Esophagus mucosa (tissue), 1 donor: ENCODE data around the gene CA7. TPM values are rescaled to one million over a fixed set of nuclear protein-coding genes. Genes with fewer than 3 reads are reported as not detected.
"Not testable (repeated sequence)": the region's sequence is repeated elsewhere in the genome, so short reads cannot be mapped to it uniquely, and the experiment has no call there.

Experiments used
- ATAC-seq: fragments of 200-7000 bp; cut with Tn5 transposase; one replicate; pipeline ENCODE4 v1.9.1; 2020
- total RNA-seq: library from RNA; stranded (reverse); gene quantifications from one replicate; pipeline ENCODE4 v1.2.4, GENCODE V29; 2023
- donor health status: DM: yes; HTN: yes; CAD: no.

Gene CA7
- total RNA-seq, 1 donor from 2014 or later = not detected

DNA sequence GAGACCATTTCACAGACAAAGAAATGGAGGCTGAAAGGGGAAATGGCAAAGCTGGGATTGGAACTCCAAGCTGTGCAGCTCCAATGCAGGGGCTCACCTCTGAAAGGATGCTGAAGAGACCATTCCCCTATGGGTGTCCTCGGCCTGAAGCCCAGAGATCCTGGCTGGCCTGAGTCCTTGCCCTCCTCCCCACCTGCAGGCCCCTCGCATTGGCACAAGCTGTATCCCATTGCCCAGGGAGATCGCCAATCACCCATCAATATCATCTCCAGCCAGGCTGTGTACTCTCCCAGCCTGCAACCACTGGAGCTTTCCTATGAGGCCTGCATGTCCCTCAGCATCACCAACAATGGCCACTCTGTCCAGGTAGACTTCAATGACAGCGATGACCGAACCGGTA lies 2.6 kb downstream of the CA7 start:
- no peak for ATAC-seq

DNA sequence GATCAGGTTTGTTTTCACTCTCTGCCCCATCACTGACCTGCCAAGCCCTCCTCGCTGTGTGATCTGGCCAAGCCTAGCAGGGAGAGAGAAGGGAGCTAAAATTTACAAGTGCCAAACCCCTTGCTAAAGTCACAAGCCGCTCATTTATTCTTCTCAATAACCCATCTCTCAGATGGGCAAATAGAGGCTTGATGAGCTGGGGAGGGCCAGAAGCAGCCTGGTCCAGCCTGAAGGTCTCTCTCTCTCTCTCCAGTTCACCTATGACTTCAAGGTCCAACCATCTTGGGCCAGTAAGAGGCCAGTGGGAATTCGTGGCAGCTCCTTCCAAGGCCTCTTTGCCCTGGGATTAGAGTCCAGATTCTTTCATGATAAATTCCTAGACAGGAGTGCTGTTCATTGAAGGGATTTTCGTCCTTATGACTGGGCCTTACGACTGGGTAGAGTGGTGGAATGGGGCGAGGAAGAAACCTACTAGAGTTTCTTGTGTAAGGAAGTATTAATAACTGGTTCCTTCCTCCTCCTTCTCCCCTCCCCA lies 3.4 kb downstream of the CA7 start:
- ATAC-seq = no peak

DNA sequence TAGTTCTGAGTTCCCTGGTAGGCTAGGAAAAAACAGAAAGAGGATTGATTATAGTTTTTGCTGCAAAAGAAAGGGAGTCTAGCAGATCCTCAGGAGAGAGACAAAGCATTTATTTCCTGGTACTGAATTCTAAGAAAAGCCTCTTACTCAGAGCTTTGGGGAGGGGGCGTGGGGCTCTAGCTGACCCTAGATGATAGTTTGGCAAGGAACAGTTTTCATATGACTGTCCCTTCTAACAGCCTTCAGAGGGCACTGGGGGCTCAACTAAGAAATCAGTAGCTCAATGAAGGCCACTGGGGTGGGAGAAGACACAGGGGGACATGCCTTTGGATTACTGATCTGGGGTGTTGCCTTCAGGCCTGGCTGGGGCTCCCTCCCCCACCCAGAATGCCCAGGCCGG lies 4.0 kb downstream of the CA7 start:
- no peak for ATAC-seq

DNA sequence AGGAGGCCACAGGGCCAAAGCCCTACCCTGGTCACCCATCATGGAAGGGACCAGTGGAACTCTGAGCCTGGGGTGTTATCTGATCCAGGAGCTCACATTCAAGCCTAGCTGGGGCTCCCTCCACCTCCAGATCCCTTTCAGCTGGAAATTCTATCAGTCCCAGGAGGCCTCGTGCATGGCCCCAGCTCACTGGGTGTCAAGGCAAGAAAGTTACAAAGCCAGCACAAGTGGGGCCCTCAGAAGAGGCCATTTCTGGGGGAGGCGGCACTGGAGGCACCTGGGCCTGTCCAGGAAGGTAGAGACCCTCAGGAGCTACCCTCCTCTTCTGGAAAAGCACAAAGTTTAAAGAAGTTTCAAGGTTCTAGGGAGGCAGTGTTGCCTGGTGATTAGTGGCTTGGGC lies 4.8 kb downstream of the CA7 start:
- no peak for ATAC-seq

DNA sequence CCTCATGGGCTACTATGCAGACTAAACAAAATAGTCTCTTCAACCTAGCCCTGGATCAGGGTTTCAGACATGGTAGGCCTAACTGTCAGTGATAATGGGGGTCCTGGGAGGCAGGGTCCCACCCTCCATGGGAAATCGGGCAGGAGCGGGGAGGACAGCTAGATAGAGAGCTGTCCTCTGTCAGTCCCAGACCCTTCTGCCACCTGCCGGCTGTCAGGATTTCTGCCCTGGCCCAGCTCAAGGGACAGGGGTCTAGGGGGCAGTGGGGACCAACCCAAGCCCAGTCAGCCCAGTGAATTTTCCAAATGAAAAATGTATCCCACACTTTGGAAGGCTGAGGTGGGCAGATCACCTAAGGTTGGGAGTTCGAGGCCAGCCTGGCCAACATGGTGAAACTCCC lies 5.3 kb downstream of the CA7 start:
- no peak for ATAC-seq

DNA sequence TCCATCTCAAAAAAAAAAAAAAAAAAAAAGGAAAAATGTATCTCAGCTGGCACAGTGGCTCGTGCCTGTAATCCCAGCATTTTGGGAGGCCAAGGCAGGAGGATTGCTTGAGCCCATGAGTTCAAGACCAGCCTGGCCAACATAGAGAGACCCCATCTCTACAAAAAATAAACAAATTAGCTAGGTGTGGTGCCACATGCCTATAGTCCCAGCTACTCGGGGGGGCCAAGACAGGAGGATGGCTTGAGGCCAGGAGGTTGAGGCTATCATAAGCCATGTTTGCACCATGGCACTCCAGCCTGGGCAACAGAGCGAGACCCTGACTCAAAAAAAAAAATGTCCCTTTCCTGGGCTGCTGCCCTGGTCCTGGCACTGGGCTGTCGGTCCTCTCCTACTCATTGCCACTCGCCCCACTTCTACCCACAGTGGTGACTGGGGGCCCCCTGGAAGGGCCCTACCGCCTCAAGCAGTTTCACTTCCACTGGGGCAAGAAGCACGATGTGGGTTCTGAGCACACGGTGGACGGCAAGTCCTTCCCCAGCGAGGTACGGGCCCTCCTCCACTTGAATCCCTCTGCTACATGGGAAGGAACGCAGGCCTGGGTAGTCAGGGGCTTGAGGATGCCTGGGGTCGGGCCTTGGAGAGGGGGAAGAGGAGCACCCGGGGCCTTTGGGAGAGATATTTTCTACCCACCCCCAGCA lies 6.1 kb downstream of the CA7 start:
- ATAC-seq = no peak

DNA sequence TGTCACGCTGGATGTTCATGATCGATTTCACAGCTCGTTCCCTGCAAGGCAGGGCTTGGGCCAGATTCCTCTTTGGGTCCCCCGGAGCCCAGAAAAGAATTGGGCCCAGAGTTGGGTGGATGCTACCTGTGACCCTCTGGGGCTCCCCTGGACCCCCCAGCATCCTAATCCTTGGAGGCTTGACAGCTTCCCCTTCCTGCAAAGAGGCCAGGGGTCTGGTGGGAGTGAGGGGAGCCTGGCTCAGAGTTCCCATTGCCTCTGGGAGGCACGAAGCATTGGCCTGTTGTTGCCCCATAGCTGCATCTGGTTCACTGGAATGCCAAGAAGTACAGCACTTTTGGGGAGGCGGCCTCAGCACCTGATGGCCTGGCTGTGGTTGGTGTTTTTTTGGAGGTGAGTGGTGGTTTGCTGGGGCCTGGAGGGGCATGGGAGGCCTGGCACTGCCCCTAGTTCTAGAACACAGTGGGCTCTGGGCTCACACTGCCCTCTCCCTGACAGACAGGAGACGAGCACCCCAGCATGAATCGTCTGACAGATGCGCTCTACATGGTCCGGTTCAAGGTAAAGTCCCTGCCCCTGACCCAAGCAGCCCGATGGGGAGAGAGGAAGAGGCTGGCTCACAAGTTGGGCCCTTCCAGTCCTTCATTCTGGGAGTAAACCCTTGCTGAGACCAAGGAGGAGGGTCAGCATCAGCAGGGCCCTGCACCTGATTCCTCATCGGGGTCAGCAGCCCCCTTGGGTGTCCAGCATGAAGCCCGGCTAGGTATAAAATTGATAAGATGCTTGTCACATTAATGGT lies 7.2 kb downstream of the CA7 start:
- no peak for ATAC-seq

DNA sequence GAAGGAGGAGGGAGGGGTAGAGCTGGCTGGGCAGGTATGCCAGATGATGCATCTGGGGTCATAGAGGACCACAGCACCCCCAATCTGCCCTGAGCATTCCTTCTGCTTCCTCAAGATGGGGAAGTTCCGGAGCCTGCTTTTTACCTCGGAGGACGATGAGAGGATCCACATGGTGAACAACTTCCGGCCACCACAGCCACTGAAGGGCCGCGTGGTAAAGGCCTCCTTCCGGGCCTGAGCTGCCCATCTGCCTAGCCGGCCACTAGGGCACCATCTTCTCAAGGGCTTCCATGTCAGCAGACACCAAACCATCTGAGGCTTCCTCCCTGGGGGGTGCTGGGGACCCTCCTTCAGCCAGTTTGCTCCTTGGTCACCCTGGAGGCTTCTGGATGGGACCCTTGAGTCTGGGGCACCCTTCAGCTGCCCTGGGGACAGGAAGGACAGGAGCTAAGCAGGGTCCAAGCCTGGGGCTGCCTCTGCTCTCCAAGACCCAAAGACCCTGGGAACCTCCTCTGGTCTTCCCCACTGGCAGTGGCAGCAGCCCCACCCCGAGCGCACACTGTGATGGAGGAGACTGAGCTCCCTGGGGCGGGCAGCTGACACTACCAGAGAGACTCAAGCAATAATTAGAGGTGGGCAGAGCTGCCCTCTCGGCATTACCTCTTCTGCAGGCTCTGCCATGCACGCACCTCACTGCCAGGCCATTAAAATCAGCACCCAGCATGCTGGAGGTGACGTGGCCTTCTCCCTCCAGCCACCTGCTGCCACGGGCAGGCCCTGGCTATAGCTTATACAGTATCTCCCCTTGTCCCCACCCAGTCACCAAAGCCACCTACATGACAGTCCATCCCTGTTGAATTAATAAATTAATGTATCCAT lies 9.3 kb downstream of the CA7 start:
- ATAC-seq = peak; percentile 6

DNA sequence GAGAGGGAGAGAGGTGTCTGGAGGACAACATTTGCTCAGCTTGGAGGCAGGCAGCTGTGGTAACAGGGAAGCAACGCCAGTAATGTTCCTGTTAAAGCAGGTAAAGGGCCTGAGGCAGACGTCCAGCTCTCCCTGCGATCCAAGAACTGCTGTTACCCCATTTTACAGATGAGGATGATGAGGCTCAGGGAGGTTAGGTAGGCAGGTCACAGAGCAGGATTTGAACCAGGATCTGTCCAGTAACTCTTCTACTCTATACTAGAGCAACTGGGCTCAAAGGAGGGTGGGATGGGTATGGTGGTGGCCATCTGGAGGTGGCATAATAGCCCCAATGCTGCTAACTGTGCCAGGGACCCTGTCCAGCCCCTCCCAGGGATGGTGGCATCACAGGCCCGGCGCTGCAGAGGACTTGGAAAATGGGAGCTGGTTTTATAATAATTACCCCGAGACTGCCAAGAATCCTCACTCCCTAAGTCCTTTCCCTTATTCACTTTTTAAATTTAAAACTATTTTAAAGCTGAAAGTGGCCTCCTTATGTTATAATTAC lies 12.0 kb downstream of the CA7 start:
- ATAC-seq = no peak

DNA sequence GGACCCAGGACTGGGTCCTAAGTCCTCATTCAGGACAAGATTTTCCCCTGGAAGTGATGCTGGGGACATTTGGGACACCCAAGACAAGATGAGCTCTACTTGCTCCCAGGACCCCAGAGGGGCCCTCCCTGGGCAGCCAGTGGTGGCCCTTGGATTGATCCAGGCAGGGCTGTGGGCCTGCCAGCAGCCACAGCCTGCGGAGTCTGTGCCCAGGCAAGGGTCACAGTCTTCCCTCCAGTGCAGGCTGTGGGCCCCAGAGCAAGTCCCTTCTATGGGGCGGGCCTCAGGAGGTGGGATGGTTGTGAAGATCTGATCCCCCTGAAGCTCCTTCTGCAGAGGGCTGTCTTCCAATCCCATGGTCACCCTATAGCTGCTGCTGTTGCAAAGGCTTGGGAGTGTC lies 12.6 kb downstream of the CA7 start:
- no peak for ATAC-seq

DNA sequence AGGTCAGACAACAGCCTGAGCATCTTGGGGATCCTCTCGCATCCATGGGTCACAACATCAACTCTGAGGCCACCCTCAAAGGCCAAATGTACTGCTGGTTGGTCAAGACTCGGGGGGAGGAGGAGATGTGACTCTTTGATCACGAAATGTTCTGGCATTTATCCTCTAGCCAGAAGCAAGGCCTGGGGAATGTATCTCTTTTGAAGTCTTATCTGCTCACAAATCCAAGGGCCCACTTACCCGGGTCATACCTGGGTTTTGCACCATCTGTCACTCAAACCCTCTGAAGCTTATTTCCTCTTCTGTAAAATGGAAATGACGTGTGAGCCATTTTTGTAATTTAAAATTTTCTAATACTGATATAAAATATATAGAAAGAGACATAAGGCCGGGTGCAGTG lies 13.2 kb downstream of the CA7 start:
- no peak for ATAC-seq

DNA sequence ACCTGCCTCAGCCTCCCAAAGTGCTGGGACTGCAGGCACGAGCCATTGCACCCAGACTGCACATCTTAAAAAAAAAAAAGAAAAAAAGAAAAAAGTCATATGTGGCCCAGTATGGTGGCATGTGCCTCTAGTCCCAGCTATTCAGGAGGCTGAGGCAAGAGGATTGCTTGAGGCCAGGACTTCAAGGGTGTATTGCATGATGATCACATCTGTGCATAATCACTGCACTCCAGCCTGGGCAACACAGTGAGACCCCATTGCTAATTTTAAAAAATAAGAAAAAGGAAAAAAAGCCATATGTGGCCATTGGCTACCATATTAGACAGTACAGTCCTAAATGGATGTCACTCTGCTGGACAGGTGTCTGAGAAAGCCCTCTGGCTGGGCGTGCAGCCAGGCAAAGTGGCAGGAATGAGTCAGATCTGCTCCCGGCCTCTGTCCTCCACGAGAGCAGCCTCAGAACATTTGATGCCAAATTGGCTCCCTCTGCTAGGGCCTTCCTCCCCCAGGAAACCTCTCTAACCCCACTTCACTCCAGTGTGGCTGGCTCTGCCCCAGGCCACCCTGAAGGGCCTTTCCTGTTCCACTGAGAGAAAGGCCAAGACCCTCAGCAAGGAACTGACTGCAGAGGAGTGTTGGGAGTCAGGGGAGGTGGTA lies 14.7 kb downstream of the CA7 start:
- ATAC-seq = peak; percentile 50

DNA sequence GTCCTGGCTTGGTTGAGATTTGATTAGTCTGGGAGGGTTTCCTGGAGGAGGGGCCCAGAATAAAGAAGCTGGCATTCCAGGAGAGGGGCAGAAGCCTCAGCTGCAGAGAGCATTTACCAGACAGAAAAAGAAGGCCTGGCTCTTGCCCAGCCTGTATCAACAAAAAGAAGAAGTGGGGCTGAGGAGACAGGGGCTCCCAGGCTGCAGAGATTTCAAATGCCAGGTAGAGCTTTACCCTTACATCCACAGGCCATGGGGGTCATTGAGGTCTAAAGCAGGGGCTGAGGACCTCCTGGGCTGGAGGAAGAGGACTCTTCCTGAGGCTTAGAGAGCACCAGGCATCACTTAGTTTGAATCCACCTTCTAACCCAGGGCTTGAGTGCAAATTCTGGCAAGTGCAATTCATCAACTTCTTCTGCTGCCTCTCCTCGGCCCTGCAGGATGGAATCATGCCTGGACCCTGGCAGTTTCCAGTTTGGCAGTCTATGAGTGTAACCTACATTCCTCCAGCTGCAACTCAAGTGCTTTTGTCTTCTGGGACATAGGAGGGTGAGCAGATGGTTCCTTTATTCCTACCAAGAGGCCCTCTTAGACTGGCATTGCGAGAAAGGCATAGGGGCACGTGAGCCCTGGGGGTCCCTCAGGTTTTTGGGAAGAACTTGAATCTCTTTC lies 15.3 kb downstream of the CA7 start:
- no peak for ATAC-seq

DNA sequence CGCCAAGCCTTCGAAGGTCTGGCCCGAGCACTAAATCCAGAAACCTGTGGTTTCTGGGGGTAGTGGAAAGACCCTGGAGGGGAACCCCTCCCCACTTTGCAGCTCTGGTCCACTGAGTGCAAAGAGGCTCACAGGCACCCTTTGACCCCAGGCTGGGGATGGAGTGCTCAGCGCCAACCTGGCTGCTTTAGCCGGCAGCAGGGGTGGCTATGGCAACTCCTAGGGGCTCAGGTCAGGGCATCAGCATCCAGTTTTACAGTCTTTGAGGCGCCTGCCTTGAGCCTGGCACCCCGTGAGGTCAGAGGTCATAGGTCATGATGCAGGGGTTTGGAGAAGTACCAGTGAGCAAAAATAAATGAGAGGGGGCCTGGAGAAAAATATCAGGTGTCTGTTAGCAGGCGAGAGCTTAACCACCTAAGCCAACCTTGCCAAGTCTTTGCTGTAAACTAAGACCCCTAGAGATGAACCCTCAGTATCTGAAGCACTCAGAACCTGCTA lies 17.9 kb downstream of the CA7 start:
- no peak for ATAC-seq

DNA sequence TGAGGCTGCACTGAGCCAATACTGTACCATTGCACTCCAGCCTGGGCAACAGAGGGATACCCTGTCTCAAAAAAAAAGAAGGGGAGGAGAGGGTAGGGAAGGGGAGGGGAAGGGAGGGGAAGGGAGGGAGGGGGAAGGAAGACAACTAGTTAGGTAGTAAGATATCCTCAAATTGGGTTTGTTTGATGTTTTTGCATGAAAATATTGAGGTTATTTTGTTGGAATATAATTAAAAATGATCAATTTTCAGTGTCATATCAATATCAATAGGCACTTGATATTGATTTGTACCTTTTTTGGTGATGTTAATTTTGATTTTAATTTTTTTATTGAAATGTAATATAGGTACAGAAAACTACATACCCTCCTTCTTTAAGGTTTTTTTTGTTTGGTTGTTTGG lies 19.5 kb downstream of the CA7 start:
- no peak for ATAC-seq

DNA sequence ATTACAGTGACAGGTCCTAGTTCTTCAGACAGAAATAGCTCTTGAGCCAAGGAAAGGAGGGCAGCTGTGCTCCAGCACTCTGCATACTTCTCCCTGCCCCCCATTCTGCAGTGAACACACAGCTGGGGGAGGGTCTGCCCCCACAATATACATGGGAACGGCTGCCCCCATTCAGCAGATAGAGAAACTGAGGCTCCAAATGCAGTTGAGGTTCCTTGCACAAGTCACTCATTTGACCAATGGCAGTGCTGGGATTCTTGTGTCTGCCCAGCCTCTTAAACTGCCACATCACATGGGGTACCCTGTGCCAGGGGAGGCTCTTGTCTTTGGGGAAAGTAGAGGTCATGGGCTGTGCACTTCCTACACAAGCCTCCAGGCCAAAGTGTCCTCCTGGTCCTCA lies 25.2 kb downstream of the CA7 start:
- ATAC-seq = no peak

DNA sequence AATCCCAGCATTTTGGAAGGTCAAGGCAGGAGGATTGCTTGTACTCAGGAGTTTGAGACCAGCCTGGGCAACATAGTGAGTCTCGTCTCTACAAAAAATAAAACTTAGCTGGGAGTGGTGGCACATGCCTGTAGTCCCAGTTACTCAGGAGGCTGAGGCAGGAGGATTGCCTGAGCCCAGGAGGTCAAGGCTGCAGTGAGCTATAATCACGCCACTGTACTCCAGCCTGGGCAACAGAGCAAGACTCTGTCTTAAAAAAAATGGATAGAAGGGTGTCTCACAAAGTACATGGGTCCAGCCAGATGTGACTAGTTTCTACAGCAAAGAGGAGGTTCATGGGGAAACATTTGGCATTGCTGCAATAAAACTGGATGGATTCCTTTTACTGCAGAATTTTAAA lies 27.1 kb downstream of the CA7 start:
- ATAC-seq = not testable (repeated sequence)

DNA sequence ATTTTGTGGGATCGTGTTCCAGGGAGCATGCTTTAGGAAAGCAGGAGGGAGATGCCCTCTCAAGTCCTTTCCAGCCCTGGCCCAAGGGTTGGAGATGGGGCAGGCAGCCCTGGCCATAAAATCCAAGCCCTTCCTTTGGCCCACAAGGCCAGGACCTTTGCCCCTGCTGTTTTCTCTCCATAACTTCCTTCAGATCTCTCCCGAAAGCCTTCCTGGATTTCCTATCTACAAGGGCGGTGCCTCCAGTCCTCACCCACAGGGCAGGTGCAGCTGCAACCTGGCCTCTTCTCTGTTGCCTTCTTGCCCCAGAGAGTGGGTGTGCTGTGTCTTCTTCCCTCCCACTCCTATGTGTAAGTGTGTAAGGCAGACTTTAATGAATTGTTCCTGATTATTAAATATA lies 27.6 kb downstream of the CA7 start:
- ATAC-seq = no peak

DNA sequence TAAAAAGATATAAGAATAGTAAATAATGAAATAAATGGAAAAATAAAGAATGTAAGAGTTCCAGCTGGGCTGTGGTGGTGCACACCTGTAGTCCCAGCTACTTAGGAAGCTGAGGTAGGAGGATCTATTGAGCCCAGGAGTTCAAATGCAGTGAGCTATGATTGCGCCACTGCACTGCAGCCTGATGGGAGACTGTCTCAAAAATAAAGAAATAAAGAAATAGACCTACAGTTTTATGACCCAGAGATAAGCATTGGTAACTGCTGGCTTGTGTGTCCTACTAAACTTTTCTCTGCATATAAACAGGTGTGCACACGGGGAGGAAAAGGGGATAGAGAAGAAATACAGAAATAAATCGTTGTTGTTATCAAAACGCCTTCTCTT lies 28.3 kb downstream of the CA7 start:
- ATAC-seq = no peak

DNA sequence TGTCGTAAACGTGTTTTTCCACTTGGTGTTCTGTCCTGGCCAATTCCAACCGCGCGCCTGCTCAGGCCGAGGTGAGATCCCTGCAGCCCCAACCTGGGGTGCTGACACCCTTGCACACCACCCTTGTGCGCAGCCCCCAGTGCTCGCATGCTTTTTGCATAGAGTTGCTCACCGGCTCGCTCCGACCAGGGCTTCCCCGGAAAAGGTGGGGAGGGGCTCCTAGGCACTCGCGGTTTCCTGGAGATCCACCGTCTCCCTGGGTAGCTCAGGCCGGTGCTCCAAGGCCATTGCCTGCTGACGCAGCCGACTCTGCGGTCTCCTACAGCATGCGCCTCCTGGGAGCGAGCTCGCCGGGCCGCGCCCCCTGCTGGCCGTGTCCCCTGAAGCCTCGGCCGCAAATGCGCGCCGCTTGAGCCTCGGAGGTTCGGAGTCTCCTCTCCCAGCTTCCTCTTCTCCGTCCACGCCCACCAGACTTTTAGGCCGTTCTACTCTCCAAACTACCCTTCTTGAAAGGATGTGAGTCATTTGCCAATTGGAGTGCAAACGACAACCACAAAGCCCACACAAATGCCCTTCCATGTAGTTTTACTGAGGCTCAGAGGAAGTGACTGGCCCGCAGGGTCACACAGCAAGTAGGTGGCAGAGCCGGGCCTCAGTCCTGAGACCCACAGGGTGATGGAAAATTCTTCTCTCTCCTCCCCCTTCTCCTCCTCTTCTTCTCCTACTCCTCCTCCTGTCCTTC lies 28.9 kb downstream of the CA7 start:
- peak; percentile 91 for ATAC-seq

DNA sequence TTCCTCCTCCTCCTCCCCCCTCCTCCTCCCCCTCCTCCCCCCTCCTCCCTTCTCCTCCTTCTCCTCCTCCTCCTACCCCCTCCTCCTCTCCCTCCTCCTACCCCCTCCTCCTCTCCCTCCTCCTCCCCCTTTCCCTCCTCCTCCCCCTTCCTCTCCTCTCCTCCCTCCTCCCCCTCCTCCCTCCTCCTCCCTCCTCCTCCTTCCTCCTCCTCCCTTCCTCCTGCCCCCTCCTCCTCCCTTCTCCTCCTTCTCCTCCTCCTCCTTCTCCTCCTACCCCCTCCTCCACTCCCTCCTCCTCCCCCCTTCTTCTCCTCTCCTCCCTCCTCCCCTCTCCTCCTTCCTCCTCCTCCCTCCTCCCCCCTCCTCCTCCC lies 29.5 kb downstream of the CA7 start:
- ATAC-seq = no peak
